ENCODE data around the gene OBP2A. TPM values are rescaled to one million over a fixed set of nuclear protein-coding genes. Genes with fewer than 3 reads are reported as not detected.

OBP2A gene
- total and polyA plus RNA-seq, 2 donors (not counting 1 experiment from before 2014, with no cell fraction given) = not detected

GRCh38 chr9:135551456-135551855 is 5.5 kb downstream of the OBP2A start:
- Histone ChIP-seq H3K4me1 (ENCODE audit: control insufficient read depth in 2 of 2, insufficient read depth in 2 of 2, low read length in 2 of 2) (no peaks in the 10 kb centered on the region), H3K4me2 (replicated peaks; ENCODE audit: low read depth, low read length, poor library complexity, severe bottlenecking) (no peak overlapping the region), H3K27ac (ENCODE audit: low read length in 2 of 2) (no peak overlapping the region), H3K36me3 (replicated peaks in 1 of 2; ENCODE audit: control extremely low read depth in 1 of 2, control insufficient read depth in 1 of 2, extremely low read depth in 1 of 2, insufficient read depth in 2 of 2, low read length in 1 of 2) (no peaks in the 10 kb centered on the region), H3K9me3 (ENCODE audit: control extremely low read depth in 1 of 3, control insufficient read depth in 2 of 3, insufficient read depth in 1 of 3, low read length in 2 of 3) (peaks cover 0 to 9% (median 0%) of the 10 kb centered on the region in 3 donors), H2AFZ (ENCODE audit: insufficient read depth, low read depth, low read length, poor library complexity, severe bottlenecking) (no peak overlapping the region), H3K4me3 (ENCODE audit: control extremely low read depth in 1 of 5, extremely low read depth in 1 of 5, insufficient read depth in 1 of 5, low read depth in 2 of 5, low read length in 4 of 5) (no peak overlapping the region), H4K20me1 (ENCODE audit: control insufficient read depth, insufficient read depth, low read length, poor library complexity, severe bottlenecking) (no peaks in the 10 kb centered on the region), H3K27me3 (replicated peaks in 1 of 4; ENCODE audit: control extremely low read depth in 1 of 4, control insufficient read depth in 3 of 4, insufficient read depth in 4 of 4, low read length in 3 of 4) (no peaks in the 10 kb centered on the region), H3K9ac (ENCODE audit: low read length) (no peak overlapping the region), H3K79me2 (ENCODE audit: control insufficient read depth, insufficient read depth, low read length) (no peaks in the 10 kb centered on the region)
- no peaks in the 10 kb centered on the region for H3K27me3 Mint-ChIP-seq
- DNase-seq (no peak), ATAC-seq (ENCODE audit: low read depth) (no peak)
- ChIA-PET POLR2A (no interaction called here), CTCF (no interaction called here)
- intact Hi-C loops (cut with micrococcal nuclease) = no loop called here
- H3K27ac Mint-ChIP-seq = no peak overlapping the region
- no peak overlapping the region for H3K4me3 Mint-ChIP-seq
- TF ChIP-seq CTCF (IDR thresholded peaks at IDR 0.05) (no peak), EZH2 (IDR thresholded peaks at IDR 0.05; ENCODE audit: borderline replicate concordance, insufficient read depth, low read depth, low read length, poor library complexity, severe bottlenecking) (no peak)
- no peaks in the 10 kb centered on the region for H3K4me1 Mint-ChIP-seq
- WGBS (ENCODE audit: insufficient coverage) = 92% methylated on average over 13 of the region's 13 CpGs
- peaks cover 3% of the 10 kb centered on the region for H3K9me3 Mint-ChIP-seq (ENCODE audit: insufficient read depth)

GRCh38 chr9:135552021-135552697 is 6.2 kb downstream of the OBP2A start:
- no peak overlapping the region for H3K4me2 ChIP-seq (replicated peaks; ENCODE audit: low read depth, low read length, poor library complexity, severe bottlenecking)
- no peaks in the 10 kb centered on the region for H3K79me2 ChIP-seq (ENCODE audit: control insufficient read depth, insufficient read depth, low read length)
- no peak overlapping the region for H3K27ac ChIP-seq (ENCODE audit: low read length in 2 of 2)
- 85% methylated on average over 16 of the region's 18 CpGs for WGBS (ENCODE audit: insufficient coverage)
- H3K9me3 ChIP-seq (ENCODE audit: control extremely low read depth in 1 of 3, control insufficient read depth in 2 of 3, insufficient read depth in 1 of 3, low read length in 2 of 3) = peaks cover 0 to 9% (median 0%) of the 10 kb centered on the region in 3 donors
- Mint-ChIP-seq H3K4me1 (no peaks in the 10 kb centered on the region), H3K9me3 (ENCODE audit: insufficient read depth) (peaks cover 3% of the 10 kb centered on the region), H3K27ac (no peak overlapping the region), H3K27me3 (no peaks in the 10 kb centered on the region), H3K4me3 (no peak overlapping the region)
- H3K36me3 ChIP-seq (replicated peaks in 1 of 2; ENCODE audit: control extremely low read depth in 1 of 2, control insufficient read depth in 1 of 2, extremely low read depth in 1 of 2, insufficient read depth in 2 of 2, low read length in 1 of 2) = no peaks in the 10 kb centered on the region
- no peak for DNase-seq
- H3K4me3 ChIP-seq (ENCODE audit: control extremely low read depth in 1 of 5, extremely low read depth in 1 of 5, insufficient read depth in 1 of 5, low read depth in 2 of 5, low read length in 4 of 5) = no peak overlapping the region
- H3K9ac ChIP-seq (ENCODE audit: low read length) = no peak overlapping the region
- TF ChIP-seq CTCF (IDR thresholded peaks at IDR 0.05) (no peak), EZH2 (IDR thresholded peaks at IDR 0.05; ENCODE audit: borderline replicate concordance, insufficient read depth, low read depth, low read length, poor library complexity, severe bottlenecking) (no peak)
- H3K4me1 ChIP-seq (ENCODE audit: control insufficient read depth in 2 of 2, insufficient read depth in 2 of 2, low read length in 2 of 2) = no peaks in the 10 kb centered on the region
- POLR2A ChIA-PET = no interaction called here
- ATAC-seq (ENCODE audit: low read depth) = no peak
- CTCF ChIA-PET = no interaction called here
- no peaks in the 10 kb centered on the region for H3K27me3 ChIP-seq (replicated peaks in 1 of 4; ENCODE audit: control extremely low read depth in 1 of 4, control insufficient read depth in 3 of 4, insufficient read depth in 4 of 4, low read length in 3 of 4)
- intact Hi-C loops (cut with micrococcal nuclease) = no loop called here
- no peaks in the 10 kb centered on the region for H4K20me1 ChIP-seq (ENCODE audit: control insufficient read depth, insufficient read depth, low read length, poor library complexity, severe bottlenecking)
- H2AFZ ChIP-seq (ENCODE audit: insufficient read depth, low read depth, low read length, poor library complexity, severe bottlenecking) = no peak overlapping the region
